NCI-H1930 (cell line): Measurements from ENCODE around the gene TPSAB1.
"Not testable (repeated sequence)": the region's sequence is repeated elsewhere in the genome, so short reads cannot be mapped to it uniquely, and the experiment has no call there.

Experiments
- DNase-seq, 2 experiments: peaks; one replicate each; lab custom pipeline; 2025; lab: John Stamatoyannopoulos, UW

The TPSAB1 gene

DNA sequence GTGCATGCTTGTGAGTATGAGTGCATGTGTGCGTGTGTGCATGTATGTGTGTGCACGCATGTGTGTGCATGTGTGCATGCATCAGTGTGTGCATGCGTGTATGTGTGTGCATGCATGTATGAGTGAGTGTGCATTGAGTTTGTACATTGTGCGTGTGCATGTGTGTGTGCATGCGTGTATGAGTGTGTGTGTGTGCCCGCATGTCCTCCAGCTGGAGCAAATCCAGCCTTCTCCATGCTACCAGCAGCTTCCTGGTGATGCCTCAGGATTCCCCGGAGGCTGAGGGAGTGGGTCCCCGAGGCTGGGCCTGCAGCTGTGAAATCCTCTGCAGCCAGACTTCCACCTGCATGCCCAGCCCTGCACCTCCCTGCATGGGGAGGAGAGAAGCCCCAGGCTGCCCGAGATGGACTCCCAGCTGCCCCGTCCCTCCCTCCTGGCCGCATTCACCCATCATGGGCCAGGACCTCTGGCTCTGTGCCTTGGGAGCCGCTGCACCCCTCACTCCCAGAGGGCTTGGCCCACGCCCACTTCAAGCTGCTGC lies 24.7 kb downstream of the TPSAB1 start:
- no peak for DNase-seq

DNA sequence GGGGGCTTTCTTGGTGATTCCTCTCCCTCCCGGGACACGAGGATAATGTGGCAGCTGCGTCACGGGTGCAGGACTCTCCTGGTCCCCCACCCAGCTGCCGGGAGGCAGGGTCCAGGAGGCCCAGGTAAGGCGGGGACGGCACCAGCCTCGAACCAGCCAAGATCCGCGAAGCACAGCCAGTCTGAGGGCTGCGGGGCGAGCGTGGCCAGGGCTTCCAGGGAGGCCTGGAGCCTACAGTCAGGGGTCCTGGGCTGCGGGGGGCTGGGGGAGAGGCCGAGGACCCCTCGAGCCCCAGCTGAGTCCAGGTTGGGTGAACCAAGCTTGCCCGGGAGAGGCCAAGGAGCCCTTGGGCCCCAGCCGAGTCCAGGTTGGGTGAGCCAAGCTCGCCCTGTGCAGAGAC lies 25.3 kb downstream of the TPSAB1 start:
- no peak for DNase-seq

- not testable (repeated sequence) for DNase-seq
Observed at GRCh38 chr16:1269418-1269817, 28.9 kb downstream of the TPSAB1 start.

- DNase-seq, result no peak
Observed at GRCh38 chr16:1271380-1271723, 30.8 kb downstream of the TPSAB1 start.

- DNase-seq, result not testable (repeated sequence)
Observed at GRCh38 chr16:1271724-1272413, 31.4 kb downstream of the TPSAB1 start.

DNA sequence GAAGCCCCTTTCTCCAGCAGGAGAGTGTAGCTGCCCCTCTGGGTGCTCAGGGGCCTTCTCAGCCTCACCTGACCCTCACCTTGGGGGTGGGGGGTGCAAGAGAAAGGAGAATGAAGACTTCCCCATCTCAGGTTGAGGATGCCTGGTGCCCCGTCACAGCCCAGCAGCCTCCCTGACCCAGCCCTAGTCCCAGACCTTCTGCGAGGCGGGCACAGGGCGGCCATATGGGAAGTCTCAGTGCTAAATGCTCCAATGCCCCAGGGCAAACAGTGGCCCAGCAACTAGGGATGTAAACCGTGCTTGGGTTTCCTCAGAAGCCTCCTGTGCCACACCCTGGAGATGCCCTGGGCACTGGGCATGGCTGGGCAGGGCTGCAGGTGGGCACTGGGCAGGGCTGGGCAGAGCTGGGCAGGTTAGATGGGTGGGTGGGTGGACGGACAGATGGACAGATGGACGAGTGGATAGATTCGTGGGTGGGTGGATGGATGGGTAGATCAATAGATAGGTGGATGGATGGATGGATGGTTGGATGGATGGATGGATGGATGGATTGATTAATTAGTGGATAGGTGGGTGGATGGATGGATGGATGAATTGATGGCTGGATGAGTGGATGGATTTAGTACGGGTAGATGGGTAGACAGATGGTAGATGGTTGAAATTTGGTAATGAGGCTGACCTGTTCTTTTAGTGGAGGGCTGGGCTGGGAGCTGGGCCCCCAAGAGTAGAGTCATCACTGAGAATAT lies 32.1 kb downstream of the TPSAB1 start:
- DNase-seq, result no peak

DNA sequence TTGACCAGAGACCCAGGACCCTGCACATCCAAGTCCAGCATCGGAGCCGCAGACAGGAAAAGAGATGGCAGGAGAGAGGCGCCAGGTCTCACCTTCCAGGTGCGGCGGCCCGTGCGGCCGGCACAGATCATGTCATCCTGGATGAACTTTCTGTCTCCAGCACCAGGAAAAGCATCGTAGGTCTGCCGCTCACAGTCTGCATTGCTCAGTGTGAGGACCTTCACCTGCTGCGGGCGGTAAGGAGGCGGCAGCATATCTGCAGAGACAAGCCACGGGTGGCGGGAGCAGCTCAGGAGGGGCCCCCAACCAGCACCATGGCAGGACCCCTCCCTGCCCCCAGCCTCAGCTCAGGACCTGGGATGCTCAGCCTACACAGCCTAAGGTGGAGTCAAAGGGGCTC lies 33.3 kb downstream of the TPSAB1 start:
- DNase-seq, result no peak

- no peak for DNase-seq
Observed at GRCh38 chr16:1274767-1275166, 34.3 kb downstream of the TPSAB1 start.

- DNase-seq, result no peak
Observed at GRCh38 chr16:1275791-1276579, 35.5 kb downstream of the TPSAB1 start.

- DNase-seq, result no peak
Observed at GRCh38 chr16:1276580-1276878, 36.0 kb downstream of the TPSAB1 start.

DNA sequence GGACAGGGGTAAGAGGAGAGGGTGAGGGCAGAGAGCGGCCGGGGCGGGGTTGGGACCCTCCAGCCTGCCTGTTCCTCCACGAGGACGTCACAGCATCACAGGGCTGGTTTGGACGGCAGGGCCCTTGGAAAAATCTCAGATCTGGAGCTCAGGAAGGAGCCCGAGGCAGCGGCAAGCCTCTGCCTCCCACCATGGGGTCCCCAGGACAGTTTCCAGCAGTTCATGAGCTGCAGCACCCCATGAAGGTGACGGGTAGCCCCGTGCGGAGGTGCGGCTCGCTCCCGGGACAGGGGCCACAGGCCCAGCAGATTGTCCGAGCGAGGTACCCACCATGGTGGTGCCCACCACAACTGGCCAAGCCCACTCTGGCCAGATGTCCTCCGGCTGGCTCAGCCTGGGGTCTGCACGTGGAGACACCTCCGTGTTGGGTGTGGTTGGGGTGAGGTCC lies 36.7 kb downstream of the TPSAB1 start:
- no peak for DNase-seq

GRCh38 chr16:1277617-1278282 lies 37.2 kb downstream of the TPSAB1 start:
- DNase-seq, result no peak

DNA sequence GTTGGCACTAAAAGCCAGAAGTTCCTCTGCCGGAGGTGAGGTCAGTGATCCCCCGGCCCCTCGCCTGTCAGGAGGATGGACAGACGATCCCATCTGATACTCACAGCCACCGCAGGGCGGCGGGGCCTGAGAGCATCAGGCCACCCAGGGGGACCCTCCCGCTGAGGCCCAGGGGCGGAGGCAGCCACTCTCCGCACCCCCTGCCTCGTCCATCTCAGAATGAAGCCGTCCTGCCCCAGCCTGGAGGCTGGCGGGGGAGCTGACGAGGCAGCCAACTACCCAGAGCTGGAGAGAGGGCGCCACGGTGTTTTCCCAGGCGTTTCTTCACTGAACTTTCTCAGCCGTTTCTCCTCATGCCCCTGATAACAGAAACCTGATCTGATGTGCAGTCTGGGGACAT lies 38.0 kb downstream of the TPSAB1 start:
- DNase-seq, result no peak

- no peak for DNase-seq
Observed at GRCh38 chr16:1279081-1279944, 38.8 kb downstream of the TPSAB1 start.

DNA sequence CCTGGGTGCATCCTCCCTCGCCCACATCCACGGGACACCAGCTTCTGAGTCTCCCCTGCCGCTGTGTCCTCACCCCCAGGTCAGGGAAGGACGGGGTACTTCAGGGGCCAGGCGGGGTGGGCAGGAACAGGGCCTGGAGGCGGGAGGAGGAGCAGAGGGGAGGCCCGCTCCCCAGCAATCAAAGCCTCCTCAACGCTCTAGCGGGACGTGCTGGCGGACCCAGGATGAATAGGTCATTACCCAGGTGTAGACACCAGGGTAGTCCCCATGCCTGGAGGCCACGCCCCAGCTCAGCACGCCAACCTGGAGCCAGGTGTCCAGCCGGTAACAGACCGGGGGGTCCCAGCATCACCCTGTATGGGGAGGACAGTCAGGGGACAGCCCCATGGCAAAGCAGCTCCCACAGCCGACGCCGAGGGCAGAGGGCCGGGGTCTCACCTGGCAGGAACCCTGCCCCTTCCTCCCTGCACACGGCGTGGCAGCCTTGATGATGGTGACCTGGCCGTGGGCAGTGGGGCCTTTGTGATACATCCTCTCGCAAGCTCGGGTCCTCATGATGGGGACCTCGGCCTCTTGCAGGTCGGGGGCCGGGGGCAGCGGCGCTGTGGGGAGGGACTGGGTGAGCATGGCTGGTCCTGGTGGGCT lies 39.6 kb downstream of the TPSAB1 start:
- DNase-seq, result no peak

GRCh38 chr16:1280783-1281182 lies 40.3 kb downstream of the TPSAB1 start:
- no peak for DNase-seq

DNA sequence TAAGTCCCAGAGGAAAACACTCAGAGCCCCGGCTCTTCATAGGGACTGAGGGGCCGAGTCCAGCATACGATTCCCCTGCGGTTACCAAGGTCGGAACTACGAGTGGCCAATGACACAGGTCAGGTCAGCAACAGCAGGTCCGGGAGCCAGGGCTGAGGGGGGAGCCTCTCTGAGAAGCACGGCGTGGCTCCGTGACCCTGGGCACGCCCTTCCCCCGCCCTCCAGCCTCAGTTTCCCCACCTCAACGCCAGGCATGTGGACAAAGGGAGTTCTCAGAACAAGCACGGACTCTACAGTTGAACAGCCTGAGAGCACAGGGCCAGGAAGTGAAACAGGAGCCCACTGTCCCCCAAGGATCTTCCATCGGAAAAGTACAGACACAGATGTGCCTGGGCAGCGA lies 41.0 kb downstream of the TPSAB1 start:
- no peak for DNase-seq

DNA sequence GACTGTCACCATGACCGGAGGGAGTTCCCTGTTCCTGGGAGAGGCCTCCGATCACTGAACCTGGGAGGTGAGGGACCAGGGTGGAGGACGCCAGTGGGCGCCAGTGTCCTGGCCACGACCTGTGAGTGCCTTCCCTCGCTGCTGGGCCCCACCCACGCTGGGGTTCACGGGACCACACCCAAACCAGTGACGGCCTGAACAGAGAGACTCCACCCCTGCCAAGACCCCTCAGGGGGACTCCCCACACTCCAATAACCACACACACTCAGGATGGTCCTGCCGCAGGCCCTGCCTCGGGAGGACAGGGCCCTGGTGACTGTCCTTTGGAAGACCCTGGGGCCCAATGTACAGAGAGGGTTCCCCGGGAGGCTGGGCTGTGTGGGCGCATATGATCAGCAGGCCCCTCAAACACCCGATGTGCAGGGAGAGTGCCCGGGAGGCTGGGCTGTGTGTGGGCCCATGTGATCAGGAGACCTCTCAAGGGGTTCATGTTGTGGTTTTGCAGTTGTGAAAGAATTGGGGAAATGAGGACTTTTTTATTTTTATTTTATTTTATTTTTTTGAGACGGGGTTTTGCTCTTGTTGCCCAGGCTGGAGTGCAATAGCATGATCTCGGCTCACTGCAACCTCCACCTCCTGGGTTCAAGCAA lies 41.9 kb downstream of the TPSAB1 start:
- DNase-seq, result no peak

- no peak for DNase-seq
Observed at GRCh38 chr16:1283296-1283695, 42.8 kb downstream of the TPSAB1 start.

DNA sequence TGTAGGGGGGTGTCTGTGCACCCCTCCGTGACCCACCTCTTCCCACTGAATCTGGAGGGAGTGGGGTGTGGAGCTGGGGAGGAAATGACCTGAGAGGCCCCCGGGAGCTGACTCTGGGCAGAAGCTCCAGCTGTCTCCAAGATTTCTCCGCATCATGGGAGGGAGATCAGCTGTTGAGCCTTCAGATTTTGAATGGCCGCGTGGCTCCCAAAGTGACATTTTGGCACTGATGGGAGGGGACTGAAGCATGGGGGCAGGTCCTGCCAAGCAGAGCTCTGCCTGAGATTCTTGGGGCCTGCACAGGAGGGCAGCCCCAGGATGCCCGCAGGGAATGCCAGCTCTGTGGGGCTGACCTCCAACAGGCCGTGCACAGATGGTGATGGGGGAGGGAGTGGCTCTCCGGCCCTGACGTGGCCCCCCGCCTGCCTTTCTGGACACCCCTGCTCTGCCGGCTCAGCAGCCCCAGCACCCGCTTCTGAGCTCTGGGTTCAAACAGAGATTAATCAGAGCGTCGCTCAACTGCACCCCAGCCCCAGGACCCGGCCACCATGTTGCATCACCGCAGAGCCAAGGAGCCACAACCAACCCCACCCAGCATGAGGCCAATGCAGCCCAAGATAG lies 43.6 kb downstream of the TPSAB1 start:
- DNase-seq, result no peak
